SK-N-SH (cell line): ENCODE measurements around the gene SLC66A2. TPM values are rescaled to one million over a fixed set of nuclear protein-coding genes. Genes with fewer than 3 reads are reported as not detected.

ENCODE experiments used
- CTCF ChIA-PET: fragments of 300-600, 350-600 bp; formaldehyde crosslinking; extraction: SDS; loops from one replicate; lab custom pipeline; 2021; lab: Yijun Ruan, JAX
- POLR2A ChIA-PET: fragments of 350-600 bp; sonication (Branson Sonifier 250); formaldehyde crosslinking; extraction: SDS; loops from one replicate; lab custom pipeline; 2020; ENCODE audit warnings: antibody characterized with exemption, inconsistent platforms; lab: Yijun Ruan, JAX
- DNase-seq: peaks from one replicate; pipeline ENCODE4 v3.0.0; 2012
- H2AFZ ChIP-seq: fragments of 200-600 bp; sonication (generic); 2 replicates; pipeline ENCODE4 v1.8.1; 2016; ENCODE audit warnings: antibody characterized with exemption, mild to moderate bottlenecking, low read depth
- H3F3A ChIP-seq: fragments of 200-600 bp; sonication (generic); replicated peaks from 2 replicates; pipeline ENCODE3; 2016; ENCODE audit warnings: antibody characterized with exemption, mild to moderate bottlenecking; ENCODE audit not compliant: insufficient read depth
- H3K27ac ChIP-seq, 2 experiments: fragments of 200-500 bp in 1 of 2; fragments of 200-600 bp in 1 of 2; sonication (Bioruptor generic) in 1 of 2; sonication (generic), shearing (Covaris generic) in 1 of 2; 2 replicates each; pipeline versions ENCODE4 v1.5.1 to v1.6.1; 2014 to 2016; ENCODE audit warnings: low read depth in 2 of 2, inconsistent platforms in 1 of 2, low read length in 1 of 2, mild to moderate bottlenecking in 1 of 2, mixed read lengths in 1 of 2
- H3K27me3 ChIP-seq: fragments of 200-600 bp; sonication (generic), shearing (Covaris generic); 2 replicates; pipeline ENCODE4 v1.6.1; 2016; ENCODE audit warnings: mixed run types; ENCODE audit not compliant: insufficient read depth
- H3K36me3 ChIP-seq, 2 experiments: fragments of 200-500 bp in 1 of 2; fragments of 200-600 bp in 1 of 2; sonication (Bioruptor generic) in 1 of 2; sonication (generic) in 1 of 2; replicated peaks in 1 of 2; 2 replicates each; pipeline versions ENCODE3 to v1.5.1; 2014 to 2016; ENCODE audit warnings: low read length in 1 of 2, mild to moderate bottlenecking in 1 of 2; ENCODE audit not compliant: insufficient read depth in 2 of 2, control insufficient read depth in 1 of 2
- H3K4me1 ChIP-seq, 2 experiments: fragments of 200-500 bp in 1 of 2; fragments of 200-600 bp in 1 of 2; sonication (Bioruptor generic) in 1 of 2; sonication (generic), shearing (Covaris generic) in 1 of 2; 2 replicates each; pipeline versions ENCODE4 v1.5.1 to v1.6.1; 2014 to 2016; ENCODE audit warnings: low read depth in 1 of 2, low read length in 1 of 2, mixed run types in 1 of 2; ENCODE audit not compliant: insufficient read depth in 2 of 2, control insufficient read depth in 1 of 2
- H3K4me2 ChIP-seq: fragments of 200-600 bp; sonication (generic), shearing (Covaris generic); 2 replicates; pipeline ENCODE4 v1.6.1; 2017; ENCODE audit warnings: mixed run types
- H3K4me3 ChIP-seq, 2 experiments: fragments of 200-500 bp in 1 of 2; fragments of 200-600 bp in 1 of 2; sonication (Bioruptor generic) in 1 of 2; sonication (generic), shearing (Covaris generic) in 1 of 2; 2 replicates each; pipeline versions ENCODE4 v1.5.1 to v1.8.1; 2014 to 2016; ENCODE audit warnings: low read depth in 2 of 2, inconsistent platforms in 1 of 2, low read length in 1 of 2, mild to moderate bottlenecking in 1 of 2, mixed read lengths in 1 of 2, moderate library complexity in 1 of 2
- H3K79me2 ChIP-seq: fragments of 200-600 bp; sonication (generic); 2 replicates; pipeline ENCODE4 v1.8.1; 2017; ENCODE audit warnings: mild to moderate bottlenecking; ENCODE audit not compliant: insufficient read depth
- H3K9ac ChIP-seq: fragments of 200-600 bp; sonication (generic); 2 replicates; pipeline ENCODE4 v1.6.1; 2017; ENCODE audit warnings: mixed run types
- H3K9me2 ChIP-seq: fragments of 200-600 bp; sonication (generic); 2 replicates; pipeline ENCODE4 v1.6.1; 2017; ENCODE audit warnings: mixed run types
- H3K9me3 ChIP-seq: fragments of 200-600 bp; sonication (generic); 2 replicates; pipeline ENCODE4 v1.6.1; 2017; ENCODE audit warnings: mixed run types, mild to moderate bottlenecking, moderate library complexity
- H4K20me1 ChIP-seq: fragments of 200-600 bp; sonication (generic); 2 replicates; pipeline ENCODE4 v1.6.1; 2017; ENCODE audit warnings: mild to moderate bottlenecking, mixed run types; ENCODE audit not compliant: insufficient read depth
- MEF2A ChIP-seq: IDR thresholded peaks from 2 replicates; pipeline ENCODE4 v1.4.0; 2012; ENCODE audit warnings: low read depth, borderline replicate concordance
- MXI1 ChIP-seq: IDR thresholded peaks from 2 replicates; pipeline ENCODE4 v1.6.1; 2012; ENCODE audit warnings: mild to moderate bottlenecking, low read depth, low read length, improper control_type of control experiment
- RCOR1 ChIP-seq: fragments of 150-350 bp; IDR thresholded peaks from 2 replicates; pipeline ENCODE4 v1.6.1; 2017; ENCODE audit warnings: antibody characterized with exemption, low read length
- SMC3 ChIP-seq: IDR thresholded peaks from 2 replicates; pipeline ENCODE4 v1.6.1; 2012; ENCODE audit warnings: low read depth, low read length, improper control_type of control experiment
- TAF1 ChIP-seq: IDR thresholded peaks from 2 replicates; pipeline ENCODE4 v1.6.1; 2012; ENCODE audit warnings: low read depth, mild to moderate bottlenecking, low read length, moderate library complexity, borderline replicate concordance
- WGBS: methylation state at CpG from one replicate; pipeline ENCODE4 v1.1.6; 2017; ENCODE audit warnings: low lambda C conversion rate; 5-methylcytosine and 5-hydroxymethylcytosine counted together
- polyA plus RNA-seq, 3 experiments: library from polyadenylated mRNA; depleted of rRNA; stranded (reverse); fragments of >200 nt; gene quantifications; 2 replicates each; pipeline ENCODE4 v1.2.3, GENCODE V29; 2012
- TF ChIP-seq, protein P1 (sequence below): fragments of 200-600 bp; sonication (generic); IDR thresholded peaks from 2 replicates; pipeline ENCODE4 v1.6.1; 2017; ENCODE audit warnings: antibody characterized with exemption, mild to moderate bottlenecking, moderate library complexity
- TF ChIP-seq, protein P2 (sequence below): IDR thresholded peaks from 2 replicates; pipeline ENCODE4; 2012

SLC66A2 gene
- polyA plus RNA-seq, 1 of the 3 experiments (the other 2 are of a cell fraction): 14.5 TPM

DNA sequence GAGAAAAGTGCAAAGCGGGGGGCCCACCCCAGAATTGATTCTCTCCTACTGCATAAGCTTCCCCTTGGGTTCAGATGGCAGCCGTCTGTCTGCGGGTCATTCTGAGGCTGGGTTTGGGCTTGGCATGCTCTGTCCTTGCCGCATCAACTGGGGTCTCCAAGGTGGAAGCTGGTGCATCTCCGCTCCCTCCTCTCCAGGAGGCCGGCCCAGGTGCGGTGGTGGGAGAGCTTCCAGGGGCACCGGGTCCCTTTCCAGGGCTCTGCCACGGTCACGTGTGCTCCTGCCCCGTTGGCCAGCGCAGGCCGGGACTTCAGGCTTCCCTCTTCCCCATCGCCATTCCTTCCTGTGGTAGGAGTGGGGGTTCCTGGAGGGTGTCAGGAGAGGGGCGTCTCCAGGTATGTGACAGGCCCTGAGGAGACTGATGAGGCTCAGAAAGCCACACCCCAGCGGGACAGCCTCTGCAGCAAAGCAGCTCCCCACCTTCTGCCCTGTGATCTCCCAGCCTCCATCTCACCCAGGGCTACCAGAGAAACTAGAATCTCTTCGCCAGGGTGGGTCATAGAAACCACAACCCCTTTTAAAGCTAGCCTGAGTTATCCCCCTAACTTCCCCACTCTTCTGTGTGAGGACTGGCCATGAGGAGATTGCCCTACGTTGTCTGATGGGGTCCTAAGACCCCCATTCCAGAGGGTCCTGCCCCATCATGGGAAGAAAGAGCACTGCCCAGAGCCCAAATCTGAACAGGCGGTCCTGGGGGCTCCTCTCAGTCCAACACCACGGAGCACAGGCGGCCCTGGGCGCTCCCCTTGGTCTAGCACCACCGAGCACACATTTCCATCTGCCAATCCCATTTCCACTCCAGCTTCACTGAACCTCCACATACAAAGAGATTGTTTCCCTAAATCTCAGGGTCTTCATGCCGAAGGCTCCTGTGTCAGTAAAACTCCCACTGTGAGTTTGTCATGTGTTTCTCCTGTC, 76.6 kb downstream of the SLC66A2 start (continued):
- TF ChIP-seq RCOR1 (no peak), TAF1 (no peak)

DNA sequence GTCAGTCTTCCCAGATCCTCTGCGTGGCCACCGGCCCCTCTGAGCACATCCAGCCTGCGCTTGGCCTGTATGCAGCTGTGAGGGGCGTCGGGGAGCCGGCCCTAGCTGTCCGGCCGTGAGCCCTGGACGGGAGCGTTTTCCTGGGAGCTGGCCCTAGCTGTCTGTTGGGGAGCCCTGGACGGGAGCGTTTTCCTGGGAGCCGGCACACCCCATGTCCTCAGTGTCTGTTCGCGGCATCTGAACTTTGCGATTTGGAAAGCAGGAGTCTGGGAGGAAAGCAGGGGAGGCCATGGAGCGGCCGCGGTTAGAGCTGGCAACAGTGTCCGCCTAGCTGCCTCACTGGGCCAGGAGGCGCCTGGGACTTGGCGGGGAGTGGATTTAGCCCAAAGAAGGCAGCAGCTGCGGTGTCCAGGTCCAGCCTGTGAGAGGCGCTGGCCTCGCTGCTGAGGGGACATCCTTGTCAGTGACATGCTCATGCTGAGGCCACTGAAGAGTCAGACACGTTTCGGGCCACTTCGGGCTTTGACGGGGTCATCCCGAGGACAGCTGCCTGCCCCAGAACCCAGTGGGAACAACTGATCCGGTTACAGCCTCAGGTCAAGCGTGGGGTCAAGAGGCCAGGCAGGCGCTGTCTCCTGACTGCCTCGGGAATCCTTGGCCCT, 77.9 kb downstream of the SLC66A2 start:
- H3K4me1 ChIP-seq: no peaks in the 10 kb centered on the region; a peak in 1 of 4 replicates
- no peak for DNase-seq
- POLR2A ChIA-PET: no interaction called here

DNA sequence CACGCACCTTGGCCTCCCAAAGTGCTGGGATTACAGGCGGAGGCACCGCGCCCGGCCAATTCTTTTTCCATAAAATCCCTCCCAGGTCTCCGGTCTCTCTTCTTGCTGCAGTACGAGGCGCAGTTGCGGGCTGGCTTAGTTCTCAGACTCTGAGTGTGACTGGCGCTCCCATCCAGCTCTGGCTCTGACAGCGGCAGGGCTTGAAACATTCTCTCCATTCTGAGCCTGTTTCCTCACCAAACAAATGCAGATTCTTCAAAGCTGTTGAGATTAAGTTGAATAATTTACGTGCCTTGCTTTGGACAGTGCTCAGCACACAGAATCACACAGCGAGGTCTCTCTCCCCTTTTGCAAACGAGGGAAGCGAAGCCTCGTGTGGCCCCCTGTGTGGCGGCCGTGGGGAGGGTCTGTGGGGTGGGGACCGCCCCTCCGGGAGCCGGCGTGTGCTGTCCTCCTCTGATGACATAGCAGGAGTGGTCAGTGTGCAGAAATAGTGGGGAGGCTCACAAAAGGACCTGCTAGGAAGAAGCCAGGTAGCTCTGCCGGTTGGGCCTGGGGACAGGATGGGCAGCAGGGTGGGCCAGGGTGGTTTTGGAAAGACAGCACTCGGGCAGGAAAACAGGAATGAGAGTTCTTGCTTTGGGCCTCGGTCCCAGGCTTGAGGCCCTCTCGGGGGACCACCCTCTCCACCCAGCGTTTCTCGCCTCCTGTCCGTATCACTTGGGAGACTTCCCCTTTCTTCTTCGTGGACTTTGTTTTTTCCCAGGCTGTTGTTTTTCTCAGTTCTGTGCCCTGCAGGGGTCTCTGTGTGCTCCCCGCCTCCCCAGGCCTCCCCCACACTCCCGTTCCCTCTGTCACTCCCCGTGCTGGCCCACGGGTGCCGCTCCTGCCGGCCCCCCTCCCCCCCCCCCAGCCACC, 78.7 kb downstream of the SLC66A2 start:
- Histone ChIP-seq H3K79me2 (no peaks in the 10 kb centered on the region), H3K9me3 (no peaks in the 10 kb centered on the region), H3K27ac (no peak overlapping the region), H3K4me3 (no peak overlapping the region), H3K9me2 (no peaks in the 10 kb centered on the region), H3K27me3 (peaks cover 72% of the 10 kb centered on the region), H4K20me1 (no peaks in the 10 kb centered on the region), H3K9ac (no peak overlapping the region), H3K4me2 (no peak overlapping the region), H3K36me3 (no peaks in the 10 kb centered on the region), H3K4me1 (no peaks in the 10 kb centered on the region; a peak in 1 of 4 replicates), H2AFZ (no peak overlapping the region), H3F3A (no peaks in the 10 kb centered on the region)
- POLR2A ChIA-PET: no interaction called here
- WGBS: 52% methylated on average over 25 of the region's 36 CpGs
- DNase-seq: no peak
- TF ChIP-seq MXI1 (no peak), MEF2A (no peak)
- TF ChIP-seq, protein P1, sequence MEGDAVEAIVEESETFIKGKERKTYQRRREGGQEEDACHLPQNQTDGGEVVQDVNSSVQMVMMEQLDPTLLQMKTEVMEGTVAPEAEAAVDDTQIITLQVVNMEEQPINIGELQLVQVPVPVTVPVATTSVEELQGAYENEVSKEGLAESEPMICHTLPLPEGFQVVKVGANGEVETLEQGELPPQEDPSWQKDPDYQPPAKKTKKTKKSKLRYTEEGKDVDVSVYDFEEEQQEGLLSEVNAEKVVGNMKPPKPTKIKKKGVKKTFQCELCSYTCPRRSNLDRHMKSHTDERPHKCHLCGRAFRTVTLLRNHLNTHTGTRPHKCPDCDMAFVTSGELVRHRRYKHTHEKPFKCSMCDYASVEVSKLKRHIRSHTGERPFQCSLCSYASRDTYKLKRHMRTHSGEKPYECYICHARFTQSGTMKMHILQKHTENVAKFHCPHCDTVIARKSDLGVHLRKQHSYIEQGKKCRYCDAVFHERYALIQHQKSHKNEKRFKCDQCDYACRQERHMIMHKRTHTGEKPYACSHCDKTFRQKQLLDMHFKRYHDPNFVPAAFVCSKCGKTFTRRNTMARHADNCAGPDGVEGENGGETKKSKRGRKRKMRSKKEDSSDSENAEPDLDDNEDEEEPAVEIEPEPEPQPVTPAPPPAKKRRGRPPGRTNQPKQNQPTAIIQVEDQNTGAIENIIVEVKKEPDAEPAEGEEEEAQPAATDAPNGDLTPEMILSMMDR: no peak
- TF ChIP-seq, protein P2, sequence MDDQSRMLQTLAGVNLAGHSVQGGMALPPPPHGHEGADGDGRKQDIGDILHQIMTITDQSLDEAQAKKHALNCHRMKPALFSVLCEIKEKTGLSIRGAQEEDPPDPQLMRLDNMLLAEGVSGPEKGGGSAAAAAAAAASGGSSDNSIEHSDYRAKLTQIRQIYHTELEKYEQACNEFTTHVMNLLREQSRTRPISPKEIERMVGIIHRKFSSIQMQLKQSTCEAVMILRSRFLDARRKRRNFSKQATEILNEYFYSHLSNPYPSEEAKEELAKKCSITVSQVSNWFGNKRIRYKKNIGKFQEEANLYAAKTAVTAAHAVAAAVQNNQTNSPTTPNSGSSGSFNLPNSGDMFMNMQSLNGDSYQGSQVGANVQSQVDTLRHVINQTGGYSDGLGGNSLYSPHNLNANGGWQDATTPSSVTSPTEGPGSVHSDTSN: no peak
- CTCF ChIA-PET: interaction anchor here (0.6 kb wide), 1 partner anchor 11 kb away, joined by 3 read pairs; no protein-coding TSS in a partner anchor

More for the DNA sequence above, 77.9 kb downstream of the SLC66A2 start:
- Histone ChIP-seq H4K20me1 (no peaks in the 10 kb centered on the region), H3K9me3 (no peaks in the 10 kb centered on the region), H3K9ac (no peak overlapping the region), H3K27me3 (peaks cover 76% of the 10 kb centered on the region), H3K9me2 (no peaks in the 10 kb centered on the region), H3F3A (no peaks in the 10 kb centered on the region), H3K36me3 (no peaks in the 10 kb centered on the region), H3K27ac (no peak overlapping the region), H3K4me2 (no peak overlapping the region), H3K79me2 (no peaks in the 10 kb centered on the region), H2AFZ (no peak overlapping the region), H3K4me3 (no peak overlapping the region)
- TF ChIP-seq SMC3: no peak
- 31% methylated on average over 14 of the region's 34 CpGs for WGBS
- CTCF ChIA-PET: no interaction called here
